Esophagus squamous epithelium (tissue), 5 donors: Measurements from ENCODE around the gene CRYZL1. TPM values are rescaled to one million over a fixed set of nuclear protein-coding genes. Genes with fewer than 3 reads are reported as not detected.

Experiments
- DNase-seq: peaks from one replicate; lab custom pipeline; 2025; lab: John Stamatoyannopoulos, UW
- H3K27ac ChIP-seq, 4 donors: fragments of 200-600 bp; sonication (generic); one replicate each; pipeline ENCODE4 v1.5.1; 2016 to 2019; ENCODE audit warnings: mild to moderate bottlenecking in 1 of 4
- H3K27me3 ChIP-seq, 4 donors: fragments of 200-600 bp; sonication (generic); 1 replicate in 3 of 4; 2 replicates in 1 of 4; pipeline versions ENCODE4 v1.5.1 to v1.6.0; 2017 to 2021; ENCODE audit warnings: antibody characterized with exemption in 1 of 4
- H3K36me3 ChIP-seq, 3 donors: fragments of 200-600 bp; sonication (generic); one replicate each; pipeline ENCODE4 v1.5.1; 2016 to 2019
- H3K4me1 ChIP-seq, 3 donors: fragments of 200-600 bp; sonication (generic); one replicate each; pipeline ENCODE4 v1.5.1; 2017 to 2019
- H3K4me3 ChIP-seq, 4 donors: fragments of 200-600 bp; sonication (generic); 1 replicate in 3 of 4; 2 replicates in 1 of 4; pipeline ENCODE4 v1.5.1; 2016 to 2019; ENCODE audit warnings: mild to moderate bottlenecking in 2 of 4, moderate library complexity in 1 of 4
- H3K9me3 ChIP-seq, 3 donors: fragments of 200-600 bp; sonication (generic); one replicate each; pipeline ENCODE4 v1.5.1; 2016 to 2019
- POLR2A ChIP-seq, 4 donors: fragments of 450-650 bp; IDR thresholded peaks; one replicate each; pipeline ENCODE4 v1.6.1; 2017; ENCODE audit warnings: antibody characterized with exemption in 4 of 4, mild to moderate bottlenecking in 4 of 4, moderate library complexity in 3 of 4
- WGBS, 2 donors: methylation state at CpG; one replicate each; pipeline ENCODE4 v1.1.5; 2018; 5-methylcytosine and 5-hydroxymethylcytosine counted together
- intact Hi-C: fragments of 100-400 bp; cut with DNase I; formaldehyde crosslinking; loops from one replicate; pipeline ENCODE4 v1.15.0; 2022
- total RNA-seq, 4 donors: library from RNA; depleted of rRNA; stranded (reverse); fragments of >200 nt; gene quantifications; one replicate each; pipeline ENCODE4 v1.1.0, GENCODE V29; 2016
- TF ChIP-seq, protein P1 (sequence below), 6 experiments: fragments of 450-650 bp in 4 of 6; fragments of 200-600 bp in 2 of 6; sonication (generic) in 2 of 6; IDR thresholded peaks; one replicate each; pipeline ENCODE4 v1.5.1; 2016 to 2019; ENCODE audit warnings: antibody characterized with exemption in 6 of 6, mild to moderate bottlenecking in 4 of 6, moderate library complexity in 4 of 6
- donor health status: DM: yes; HTN: yes; CAD: no.

The CRYZL1 gene
- total RNA-seq, 4 donors from 2014 or later, result 7.9 to 25.7 (median 15.3) TPM

DNA sequence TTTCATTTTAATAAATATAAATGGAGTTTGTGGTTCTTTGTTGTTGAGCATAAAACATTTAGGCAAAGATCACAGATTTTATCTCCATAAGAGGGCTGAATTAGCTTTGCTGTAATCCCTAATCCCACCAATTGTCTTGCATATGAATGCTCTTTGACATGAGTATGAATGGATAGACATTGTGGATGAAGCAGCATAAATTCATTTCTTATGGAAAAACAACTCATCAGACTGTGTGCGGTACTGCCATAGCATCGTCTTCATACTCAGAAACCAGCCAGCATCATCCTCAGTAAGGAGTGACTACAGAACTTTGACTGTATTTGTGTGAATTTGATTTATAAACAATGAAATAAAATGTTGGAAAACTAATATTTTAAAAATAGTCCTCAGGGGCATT lies 79.2 kb downstream of the CRYZL1 start:
- Histone ChIP-seq H3K27ac (no peak overlapping the region), H3K36me3 (peaks cover 11 to 97% (median 31%) of the 10 kb centered on the region in 3 donors), H3K4me1 (peaks cover 0 to 16% (median 0%) of the 10 kb centered on the region in 3 donors), H3K9me3 (no peaks in the 10 kb centered on the region), H3K4me3 (no peak overlapping the region), H3K27me3 (no peaks in the 10 kb centered on the region)
- WGBS, 2 donors, result 90 to 98% methylated on average over 2 of the region's 2 CpGs
- TF ChIP-seq, protein P1, sequence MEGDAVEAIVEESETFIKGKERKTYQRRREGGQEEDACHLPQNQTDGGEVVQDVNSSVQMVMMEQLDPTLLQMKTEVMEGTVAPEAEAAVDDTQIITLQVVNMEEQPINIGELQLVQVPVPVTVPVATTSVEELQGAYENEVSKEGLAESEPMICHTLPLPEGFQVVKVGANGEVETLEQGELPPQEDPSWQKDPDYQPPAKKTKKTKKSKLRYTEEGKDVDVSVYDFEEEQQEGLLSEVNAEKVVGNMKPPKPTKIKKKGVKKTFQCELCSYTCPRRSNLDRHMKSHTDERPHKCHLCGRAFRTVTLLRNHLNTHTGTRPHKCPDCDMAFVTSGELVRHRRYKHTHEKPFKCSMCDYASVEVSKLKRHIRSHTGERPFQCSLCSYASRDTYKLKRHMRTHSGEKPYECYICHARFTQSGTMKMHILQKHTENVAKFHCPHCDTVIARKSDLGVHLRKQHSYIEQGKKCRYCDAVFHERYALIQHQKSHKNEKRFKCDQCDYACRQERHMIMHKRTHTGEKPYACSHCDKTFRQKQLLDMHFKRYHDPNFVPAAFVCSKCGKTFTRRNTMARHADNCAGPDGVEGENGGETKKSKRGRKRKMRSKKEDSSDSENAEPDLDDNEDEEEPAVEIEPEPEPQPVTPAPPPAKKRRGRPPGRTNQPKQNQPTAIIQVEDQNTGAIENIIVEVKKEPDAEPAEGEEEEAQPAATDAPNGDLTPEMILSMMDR (IDR thresholded peaks at IDR 0.05), result no peak
- no peak for TF ChIP-seq POLR2A (IDR thresholded peaks at IDR 0.05)
- intact Hi-C loops, result no loop called here
- no peak for DNase-seq

DNA sequence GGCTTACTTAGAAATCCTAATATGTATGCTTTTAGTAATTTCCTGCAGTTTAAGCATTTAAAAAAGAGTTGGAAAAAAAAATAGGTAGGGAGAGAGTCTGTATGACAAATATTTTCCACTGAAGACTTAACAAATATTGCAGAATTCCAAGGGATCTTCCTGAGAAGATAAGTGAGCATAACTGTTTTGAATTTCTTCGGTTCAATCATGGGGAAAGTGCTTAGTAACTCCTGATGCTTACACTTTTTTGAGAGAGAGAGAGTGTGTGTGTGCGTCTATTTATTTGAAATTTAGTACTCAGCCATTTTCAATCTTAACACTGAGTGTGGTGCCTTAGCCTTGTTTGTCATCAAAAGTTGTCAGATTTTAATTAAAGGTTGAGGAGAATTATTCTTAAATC lies 80.2 kb downstream of the CRYZL1 start:
- H3K4me3 ChIP-seq, result no peak overlapping the region
- H3K4me1 ChIP-seq, result peaks cover 0 to 21% (median 0%) of the 10 kb centered on the region in 3 donors
- DNase-seq, result no peak
- intact Hi-C loops, result no loop called here
- TF ChIP-seq, protein P1 (IDR thresholded peaks at IDR 0.05), result no peak
- H3K27ac ChIP-seq, result no peak overlapping the region
- no peaks in the 10 kb centered on the region for H3K27me3 ChIP-seq
- peaks cover 11 to 97% (median 28%) of the 10 kb centered on the region in 3 donors for H3K36me3 ChIP-seq
- 81 to 92% methylated on average over 2 of the region's 2 CpGs for WGBS, 2 donors
- no peaks in the 10 kb centered on the region for H3K9me3 ChIP-seq

DNA sequence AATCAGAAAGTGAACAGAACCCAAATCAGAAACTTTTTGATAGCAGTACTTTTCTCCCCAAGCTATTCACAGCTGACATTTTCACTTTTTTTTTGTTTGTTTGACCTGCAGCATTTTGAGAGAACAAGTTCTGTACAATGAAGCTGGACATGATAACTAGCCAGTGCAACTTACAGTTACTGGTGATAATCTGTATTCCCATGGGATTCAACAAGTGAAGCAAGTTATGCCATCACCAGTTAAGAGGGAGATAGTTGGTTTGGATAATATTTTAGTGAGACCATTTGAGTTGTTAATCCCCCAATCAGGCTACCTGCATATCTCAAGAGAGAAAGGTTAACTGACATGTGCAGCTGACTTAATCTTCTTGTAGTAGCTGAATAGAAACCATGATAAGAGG lies 80.6 kb downstream of the CRYZL1 start:
- Histone ChIP-seq H3K36me3 (peaks cover 11 to 100% (median 28%) of the 10 kb centered on the region in 3 donors), H3K4me1 (peaks cover 0 to 25% (median 1%) of the 10 kb centered on the region in 3 donors), H3K4me3 (no peak overlapping the region), H3K27me3 (no peaks in the 10 kb centered on the region), H3K9me3 (no peaks in the 10 kb centered on the region), H3K27ac (no peak overlapping the region)
- TF ChIP-seq POLR2A (IDR thresholded peaks at IDR 0.05), result no peak
- TF ChIP-seq, protein P1 (IDR thresholded peaks at IDR 0.05), result no peak
- intact Hi-C loops, result no loop called here
- no peak for DNase-seq

DNA sequence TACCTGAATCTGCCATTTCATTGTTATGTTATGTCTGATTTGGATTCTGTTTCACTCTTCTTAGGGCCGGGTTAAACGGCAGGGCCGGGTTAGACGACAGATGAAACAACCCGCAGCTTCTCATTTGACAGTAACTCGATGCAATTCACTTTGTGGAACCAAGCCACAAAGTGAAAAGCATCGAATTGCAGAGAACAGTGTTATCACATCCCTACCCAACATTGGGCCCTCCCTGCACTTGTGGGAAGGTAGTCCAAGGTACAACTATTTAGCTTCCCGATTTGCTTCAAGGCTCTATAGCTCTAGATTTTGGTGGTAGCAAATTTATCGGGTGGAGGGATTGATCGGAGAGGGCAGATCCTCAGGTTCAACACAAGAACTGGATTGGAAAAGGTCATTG lies 81.7 kb downstream of the CRYZL1 start:
- no peak for TF ChIP-seq POLR2A (IDR thresholded peaks at IDR 0.05)
- TF ChIP-seq, protein P1 (IDR thresholded peaks at IDR 0.05), result no peak
- peaks cover 11 to 100% (median 31%) of the 10 kb centered on the region in 3 donors for H3K36me3 ChIP-seq
- no peak overlapping the region for H3K27ac ChIP-seq
- no peaks in the 10 kb centered on the region for H3K9me3 ChIP-seq
- peaks cover 0 to 33% (median 8%) of the 10 kb centered on the region in 3 donors for H3K4me1 ChIP-seq
- intact Hi-C loops, result no loop called here
- DNase-seq, result no peak
- H3K4me3 ChIP-seq, result no peak overlapping the region
- no peaks in the 10 kb centered on the region for H3K27me3 ChIP-seq
- 86 to 95% methylated on average over 10 of the region's 10 CpGs for WGBS, 2 donors

DNA sequence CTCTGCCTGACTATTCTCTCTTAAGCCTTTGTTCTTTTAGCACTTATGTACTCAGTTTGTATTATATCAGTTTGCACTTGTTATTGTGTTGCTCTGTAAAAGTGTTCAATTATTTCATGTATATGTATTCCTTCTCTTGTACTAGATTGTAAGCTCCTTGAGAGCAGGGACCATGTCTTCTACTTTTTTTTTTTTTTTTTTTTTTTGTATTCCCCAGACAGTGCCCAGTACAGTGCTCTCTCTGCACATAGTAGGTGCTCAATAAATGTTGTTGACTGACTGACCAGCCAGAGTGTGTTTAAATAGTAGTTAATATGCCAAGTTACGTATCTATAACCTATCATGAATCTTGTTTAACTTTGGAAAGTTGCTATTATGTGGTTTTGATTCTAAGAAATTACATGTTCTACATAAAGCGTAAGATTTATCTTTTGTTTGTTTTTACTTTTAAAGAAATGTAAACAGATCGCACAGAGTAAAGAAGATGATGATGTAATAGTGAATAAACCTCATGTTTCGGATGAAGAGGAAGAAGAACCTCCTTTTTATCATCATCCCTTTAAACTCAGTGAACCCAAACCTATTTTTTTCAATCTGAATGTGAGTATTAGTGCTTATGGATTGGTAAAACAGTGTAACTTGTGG lies 82.6 kb downstream of the CRYZL1 start:
- peaks cover 18 to 100% (median 37%) of the 10 kb centered on the region in 3 donors for H3K36me3 ChIP-seq
- H3K4me1 ChIP-seq, result peaks cover 0 to 42% (median 8%) of the 10 kb centered on the region in 3 donors
- DNase-seq, result no peak
- H3K9me3 ChIP-seq, result no peaks in the 10 kb centered on the region
- H3K27ac ChIP-seq, result no peak overlapping the region
- no peak overlapping the region for H3K4me3 ChIP-seq
- TF ChIP-seq POLR2A (IDR thresholded peaks at IDR 0.05), result no peak
- TF ChIP-seq, protein P1 (IDR thresholded peaks at IDR 0.05), result no peak
- 65 to 69% methylated on average over 4 of the region's 4 CpGs for WGBS, 2 donors
- intact Hi-C loops, result no loop called here
- no peaks in the 10 kb centered on the region for H3K27me3 ChIP-seq
